K562 (cell line): Measurements from ENCODE around the gene ADGRB2. TPM values are rescaled to one million over a fixed set of nuclear protein-coding genes. Genes with fewer than 3 reads are reported as not detected.

Experiments used
- ATF7 ChIP-seq: fragments of 450-650 bp; IDR thresholded peaks from 2 replicates; pipeline ENCODE4 v1.7.1; 2014; ENCODE audit warnings: mild to moderate bottlenecking, moderate library complexity
- ETS2 ChIP-seq: IDR thresholded peaks from 2 replicates; pipeline ENCODE4 v1.6.1; 2016; ENCODE audit warnings: borderline replicate concordance, missing genetic modification characterization, mild to moderate bottlenecking, moderate library complexity, missing compliant biosample characterization; ENCODE audit not compliant: poor library complexity, severe bottlenecking
- ETV1 ChIP-seq: fragments of 450-650 bp; conservative IDR thresholded peaks from 2 replicates; pipeline ENCODE4 v1.6.1; 2016; ENCODE audit warnings: missing genetic modification characterization, control low read depth, low read depth, missing compliant biosample characterization
- FIP1L1 ChIP-seq: fragments of 200-400 bp; formaldehyde crosslinking; IDR thresholded peaks from 2 replicates; pipeline ENCODE4 v1.6.1; 2018; ENCODE audit warnings: mild to moderate bottlenecking, low read depth, low read length; ENCODE audit not compliant: poor library complexity, severe bottlenecking
- HEY1 ChIP-seq: fragments of 250-450 bp; sonication (Bioruptor Pico); IDR thresholded peaks from 2 replicates; pipeline ENCODE4 v1.5.0; 2020; ENCODE audit warnings: mild to moderate bottlenecking, moderate library complexity, borderline replicate concordance
- MBD2 ChIP-seq: sonication (generic); IDR thresholded peaks from 2 replicates; pipeline ENCODE4 v1.6.1; 2016; ENCODE audit warnings: low read depth, borderline replicate concordance
- NFATC3 ChIP-seq: fragments of 450-650 bp; IDR thresholded peaks from 2 replicates; pipeline ENCODE4 v1.6.1; 2017; ENCODE audit warnings: mild to moderate bottlenecking
- PHF8 ChIP-seq: fragments of 200-600 bp; sonication (generic); IDR thresholded peaks from 2 replicates; pipeline ENCODE4 v1.6.1; 2012; ENCODE audit warnings: mixed run types, mild to moderate bottlenecking, inconsistent platforms, low read length, moderate library complexity, borderline replicate concordance
- ZBTB8A ChIP-seq: fragments of 450-650 bp; IDR thresholded peaks from 2 replicates; pipeline ENCODE4 v1.6.1; 2018; ENCODE audit warnings: mild to moderate bottlenecking, moderate library complexity; ENCODE audit not compliant: partially characterized antibody
- ZNF436 ChIP-seq: fragments of 250-450, 450-650 bp; sonication (Bioruptor Pico); formaldehyde crosslinking; IDR thresholded peaks from 2 replicates; pipeline ENCODE4 v1.7.0; 2020; ENCODE audit warnings: mild to moderate bottlenecking
- ZNF707 ChIP-seq: fragments of 250-450 bp; sonication (Bioruptor Pico); conservative IDR thresholded peaks from 2 replicates; pipeline ENCODE4 v1.8.0; 2022; ENCODE audit warnings: inconsistent platforms, mild to moderate bottlenecking, moderate library complexity
- ZSCAN29 ChIP-seq: fragments of 450-650 bp; IDR thresholded peaks from 2 replicates; pipeline ENCODE4 v1.6.1; 2017
- polyA plus RNA-seq, 8 experiments: library from polyadenylated mRNA; depleted of rRNA in 4 of 8; stranded (reverse) in 5 of 8; unstranded in 3 of 8; fragments of >200 nt; fragmentation: Nextera tagmentation in 2 of 8; fragmentation: Illumina TruSeq in 1 of 8; extraction: Ambion mirVana in 2 of 8; extraction: Trizol in 1 of 8; gene quantifications; 2 replicates each; pipeline versions ENCODE4 v1.2.1 to v1.2.3, GENCODE V29; 2011 to 2014; ENCODE audit warnings: inconsistent platforms in 1 of 8, missing spikeins in 1 of 8
- total RNA-seq, 7 experiments: library from RNA; depleted of rRNA in 6 of 7; stranded (reverse); fragments of >200 nt in 6 of 7; fragmentation: Illumina TruSeq in 2 of 7; extraction: Trizol in 2 of 7; gene quantifications; 2 replicates each; pipeline versions ENCODE4 v1.2.1 to v1.2.3, GENCODE V29; 2011 to 2021; ENCODE audit warnings: low replicate concordance in 1 of 7
- TF ChIP-seq, protein P1 (sequence below): fragments of 250-450 bp; sonication (Bioruptor Pico); IDR thresholded peaks from 2 replicates; pipeline ENCODE4 v1.5.0; 2020; ENCODE audit warnings: mild to moderate bottlenecking
- TF ChIP-seq, protein P2 (sequence below): fragments of 200-400 bp; formaldehyde crosslinking; IDR thresholded peaks from 2 replicates; pipeline ENCODE4 v1.6.1; 2017; ENCODE audit warnings: mild to moderate bottlenecking, low read depth, low read length, moderate library complexity
- TF ChIP-seq, protein P3 (sequence below): fragments of 450-650 bp; IDR thresholded peaks from 2 replicates; pipeline ENCODE4 v1.6.1; 2016
- TF ChIP-seq, protein P4 (sequence below): fragments of 450-650 bp; IDR thresholded peaks from 2 replicates; pipeline ENCODE4 v1.6.1; 2017; ENCODE audit warnings: antibody characterized with exemption, mild to moderate bottlenecking
- TF ChIP-seq, protein P5 (sequence below), 2 experiments: fragments of 450-650 bp in 1 of 2; sonication (generic) in 1 of 2; formaldehyde crosslinking; conservative IDR thresholded peaks; 2 replicates each; pipeline versions ENCODE4 v1.4.0 to v1.8.1; 2020 to 2022; ENCODE audit warnings: mild to moderate bottlenecking in 1 of 2, missing genetic modification reagents in 1 of 2

The ADGRB2 gene
- total and polyA plus RNA-seq, 9 of the 15 experiments (the other 6 are each of a cell fraction or from before 2014, with no cell fraction given): 0.04 to 0.23 (median 0.20) TPM; not detected in 2

DNA sequence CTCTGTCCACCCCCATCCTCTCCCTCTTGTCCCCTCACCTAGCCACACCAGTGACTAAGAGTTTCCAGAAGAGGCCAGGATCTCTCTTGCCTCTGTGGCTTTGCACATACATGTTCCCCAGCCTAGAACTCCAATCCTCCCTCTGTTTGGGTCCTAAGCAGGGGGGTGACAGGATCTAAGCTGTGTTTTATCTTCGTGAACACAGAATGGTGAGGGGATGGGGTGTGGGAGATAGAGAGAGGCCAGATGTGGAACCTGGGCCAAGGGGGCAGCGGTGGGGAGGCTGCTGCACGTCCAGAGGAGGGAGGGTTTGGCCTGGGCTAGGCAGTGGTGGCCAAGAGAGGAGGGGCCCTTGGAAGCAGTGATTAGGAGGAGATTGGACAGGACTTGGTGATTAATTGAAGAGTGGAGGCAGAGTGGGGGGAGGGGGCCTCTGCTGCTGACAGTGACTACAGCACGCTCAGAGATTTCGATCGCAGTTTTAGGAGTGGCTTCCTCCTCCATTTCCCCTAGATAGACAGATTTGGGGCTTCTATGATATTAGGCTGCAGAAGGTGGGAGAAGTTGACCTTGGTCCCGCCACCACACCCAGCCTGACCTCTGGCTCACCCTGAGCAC is 17.1 kb upstream of the ADGRB2 start (continued):
- no peak for TF ChIP-seq ETS2 (tag)
- TF ChIP-seq HEY1 (CRISPR knock-in tag): no peak
- TF ChIP-seq ETV1 (tag): no peak
- no peak for TF ChIP-seq FIP1L1
- TF ChIP-seq, protein P1, sequence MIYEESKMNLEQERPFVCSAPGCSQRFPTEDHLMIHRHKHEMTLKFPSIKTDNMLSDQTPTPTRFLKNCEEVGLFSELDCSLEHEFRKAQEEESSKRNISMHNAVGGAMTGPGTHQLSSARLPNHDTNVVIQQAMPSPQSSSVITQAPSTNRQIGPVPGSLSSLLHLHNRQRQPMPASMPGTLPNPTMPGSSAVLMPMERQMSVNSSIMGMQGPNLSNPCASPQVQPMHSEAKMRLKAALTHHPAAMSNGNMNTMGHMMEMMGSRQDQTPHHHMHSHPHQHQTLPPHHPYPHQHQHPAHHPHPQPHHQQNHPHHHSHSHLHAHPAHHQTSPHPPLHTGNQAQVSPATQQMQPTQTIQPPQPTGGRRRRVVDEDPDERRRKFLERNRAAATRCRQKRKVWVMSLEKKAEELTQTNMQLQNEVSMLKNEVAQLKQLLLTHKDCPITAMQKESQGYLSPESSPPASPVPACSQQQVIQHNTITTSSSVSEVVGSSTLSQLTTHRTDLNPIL: no peak
- TF ChIP-seq NFATC3: no peak
- TF ChIP-seq ZNF436 (CRISPR knock-in tag): no peak
- TF ChIP-seq, protein P2, sequence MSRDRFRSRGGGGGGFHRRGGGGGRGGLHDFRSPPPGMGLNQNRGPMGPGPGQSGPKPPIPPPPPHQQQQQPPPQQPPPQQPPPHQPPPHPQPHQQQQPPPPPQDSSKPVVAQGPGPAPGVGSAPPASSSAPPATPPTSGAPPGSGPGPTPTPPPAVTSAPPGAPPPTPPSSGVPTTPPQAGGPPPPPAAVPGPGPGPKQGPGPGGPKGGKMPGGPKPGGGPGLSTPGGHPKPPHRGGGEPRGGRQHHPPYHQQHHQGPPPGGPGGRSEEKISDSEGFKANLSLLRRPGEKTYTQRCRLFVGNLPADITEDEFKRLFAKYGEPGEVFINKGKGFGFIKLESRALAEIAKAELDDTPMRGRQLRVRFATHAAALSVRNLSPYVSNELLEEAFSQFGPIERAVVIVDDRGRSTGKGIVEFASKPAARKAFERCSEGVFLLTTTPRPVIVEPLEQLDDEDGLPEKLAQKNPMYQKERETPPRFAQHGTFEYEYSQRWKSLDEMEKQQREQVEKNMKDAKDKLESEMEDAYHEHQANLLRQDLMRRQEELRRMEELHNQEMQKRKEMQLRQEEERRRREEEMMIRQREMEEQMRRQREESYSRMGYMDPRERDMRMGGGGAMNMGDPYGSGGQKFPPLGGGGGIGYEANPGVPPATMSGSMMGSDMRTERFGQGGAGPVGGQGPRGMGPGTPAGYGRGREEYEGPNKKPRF: no peak
- TF ChIP-seq MBD2: no peak; the same call in 1 of the 2 replicates
- TF ChIP-seq ZSCAN29: no peak
- TF ChIP-seq, protein P3, sequence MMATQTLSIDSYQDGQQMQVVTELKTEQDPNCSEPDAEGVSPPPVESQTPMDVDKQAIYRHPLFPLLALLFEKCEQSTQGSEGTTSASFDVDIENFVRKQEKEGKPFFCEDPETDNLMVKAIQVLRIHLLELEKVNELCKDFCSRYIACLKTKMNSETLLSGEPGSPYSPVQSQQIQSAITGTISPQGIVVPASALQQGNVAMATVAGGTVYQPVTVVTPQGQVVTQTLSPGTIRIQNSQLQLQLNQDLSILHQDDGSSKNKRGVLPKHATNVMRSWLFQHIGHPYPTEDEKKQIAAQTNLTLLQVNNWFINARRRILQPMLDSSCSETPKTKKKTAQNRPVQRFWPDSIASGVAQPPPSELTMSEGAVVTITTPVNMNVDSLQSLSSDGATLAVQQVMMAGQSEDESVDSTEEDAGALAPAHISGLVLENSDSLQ: peak; percentile 88
- no peak for TF ChIP-seq ZNF707
- TF ChIP-seq PHF8: no peak
- no peak for TF ChIP-seq ZBTB8A
- TF ChIP-seq, protein P4, sequence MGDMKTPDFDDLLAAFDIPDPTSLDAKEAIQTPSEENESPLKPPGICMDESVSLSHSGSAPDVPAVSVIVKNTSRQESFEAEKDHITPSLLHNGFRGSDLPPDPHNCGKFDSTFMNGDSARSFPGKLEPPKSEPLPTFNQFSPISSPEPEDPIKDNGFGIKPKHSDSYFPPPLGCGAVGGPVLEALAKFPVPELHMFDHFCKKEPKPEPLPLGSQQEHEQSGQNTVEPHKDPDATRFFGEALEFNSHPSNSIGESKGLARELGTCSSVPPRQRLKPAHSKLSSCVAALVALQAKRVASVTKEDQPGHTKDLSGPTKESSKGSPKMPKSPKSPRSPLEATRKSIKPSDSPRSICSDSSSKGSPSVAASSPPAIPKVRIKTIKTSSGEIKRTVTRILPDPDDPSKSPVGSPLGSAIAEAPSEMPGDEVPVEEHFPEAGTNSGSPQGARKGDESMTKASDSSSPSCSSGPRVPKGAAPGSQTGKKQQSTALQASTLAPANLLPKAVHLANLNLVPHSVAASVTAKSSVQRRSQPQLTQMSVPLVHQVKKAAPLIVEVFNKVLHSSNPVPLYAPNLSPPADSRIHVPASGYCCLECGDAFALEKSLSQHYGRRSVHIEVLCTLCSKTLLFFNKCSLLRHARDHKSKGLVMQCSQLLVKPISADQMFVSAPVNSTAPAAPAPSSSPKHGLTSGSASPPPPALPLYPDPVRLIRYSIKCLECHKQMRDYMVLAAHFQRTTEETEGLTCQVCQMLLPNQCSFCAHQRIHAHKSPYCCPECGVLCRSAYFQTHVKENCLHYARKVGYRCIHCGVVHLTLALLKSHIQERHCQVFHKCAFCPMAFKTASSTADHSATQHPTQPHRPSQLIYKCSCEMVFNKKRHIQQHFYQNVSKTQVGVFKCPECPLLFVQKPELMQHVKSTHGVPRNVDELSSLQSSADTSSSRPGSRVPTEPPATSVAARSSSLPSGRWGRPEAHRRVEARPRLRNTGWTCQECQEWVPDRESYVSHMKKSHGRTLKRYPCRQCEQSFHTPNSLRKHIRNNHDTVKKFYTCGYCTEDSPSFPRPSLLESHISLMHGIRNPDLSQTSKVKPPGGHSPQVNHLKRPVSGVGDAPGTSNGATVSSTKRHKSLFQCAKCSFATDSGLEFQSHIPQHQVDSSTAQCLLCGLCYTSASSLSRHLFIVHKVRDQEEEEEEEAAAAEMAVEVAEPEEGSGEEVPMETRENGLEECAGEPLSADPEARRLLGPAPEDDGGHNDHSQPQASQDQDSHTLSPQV: no peak
- TF ChIP-seq, protein P5, sequence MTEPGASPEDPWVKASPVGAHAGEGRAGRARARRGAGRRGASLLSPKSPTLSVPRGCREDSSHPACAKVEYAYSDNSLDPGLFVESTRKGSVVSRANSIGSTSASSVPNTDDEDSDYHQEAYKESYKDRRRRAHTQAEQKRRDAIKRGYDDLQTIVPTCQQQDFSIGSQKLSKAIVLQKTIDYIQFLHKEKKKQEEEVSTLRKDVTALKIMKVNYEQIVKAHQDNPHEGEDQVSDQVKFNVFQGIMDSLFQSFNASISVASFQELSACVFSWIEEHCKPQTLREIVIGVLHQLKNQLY (CRISPR knock-in tag; conservative IDR thresholded peaks at IDR 0.05): no peak
- TF ChIP-seq ATF7: peak; percentile 41; the same call in 1 of the 2 replicates
